Measurements from ENCODE around the gene OR10A6.

The OR10A6 gene

DNA sequence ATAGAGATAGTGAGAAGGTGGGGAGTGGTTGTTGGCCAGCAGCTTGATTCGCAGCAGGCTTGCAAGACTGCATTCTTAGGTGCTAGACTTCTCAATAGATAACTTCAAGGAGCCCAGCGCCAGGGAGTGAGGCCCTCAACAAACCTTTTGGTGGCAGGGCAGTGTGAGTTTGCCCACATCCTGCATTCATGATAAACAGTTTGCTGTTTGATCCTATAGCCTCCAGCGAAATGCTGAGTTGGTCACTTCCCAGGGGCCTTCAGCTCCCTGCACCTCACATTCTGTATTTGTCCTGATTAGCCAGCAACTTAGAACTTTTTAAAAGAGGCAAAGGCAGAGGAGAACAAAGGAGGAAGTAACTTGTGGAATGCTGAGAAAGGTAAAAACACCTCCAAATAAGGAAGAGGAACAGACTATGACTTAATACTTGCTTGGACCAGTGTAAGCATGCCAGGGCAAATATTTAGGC is 25.1 kb downstream of the OR10A6 start:
- TF ChIP-seq EZH2 (IDR thresholded peaks at IDR 0.05; ENCODE audit: borderline replicate concordance, low read depth, low read length, severe bottlenecking), result no peak
- H3K4me1 ChIP-seq (ENCODE audit: insufficient read depth, low read length), result no peaks in the 10 kb centered on the region
- H3K79me2 ChIP-seq (ENCODE audit: insufficient read depth, low read length), result no peaks in the 10 kb centered on the region
- no peaks in the 10 kb centered on the region for H4K20me1 ChIP-seq (ENCODE audit: insufficient read depth, low read length)
- H3K4me2 ChIP-seq (ENCODE audit: insufficient read depth, low read length), result no peak overlapping the region
- H3K9me3 ChIP-seq (ENCODE audit: insufficient read depth, low read length, severe bottlenecking), result no peaks in the 10 kb centered on the region
- H3K27me3 ChIP-seq (ENCODE audit: insufficient read depth, low read length, poor library complexity), result peaks cover 5% of the 10 kb centered on the region
- no peaks in the 10 kb centered on the region for H3K36me3 ChIP-seq (ENCODE audit: insufficient read depth, low read length)
- H3K9ac ChIP-seq (ENCODE audit: low read depth, low read length), result no peak overlapping the region
- H2AFZ ChIP-seq (ENCODE audit: low read depth, low read length), result no peak overlapping the region
- H3K4me3 ChIP-seq (ENCODE audit: low read depth in 1 of 2, low read length in 2 of 2), result no peak overlapping the region
- no peak overlapping the region for H3K27ac ChIP-seq (ENCODE audit: low read length)
- DNase-seq, result no peak
- no peak for ATAC-seq (ENCODE audit: insufficient read depth, low read depth)

DNA sequence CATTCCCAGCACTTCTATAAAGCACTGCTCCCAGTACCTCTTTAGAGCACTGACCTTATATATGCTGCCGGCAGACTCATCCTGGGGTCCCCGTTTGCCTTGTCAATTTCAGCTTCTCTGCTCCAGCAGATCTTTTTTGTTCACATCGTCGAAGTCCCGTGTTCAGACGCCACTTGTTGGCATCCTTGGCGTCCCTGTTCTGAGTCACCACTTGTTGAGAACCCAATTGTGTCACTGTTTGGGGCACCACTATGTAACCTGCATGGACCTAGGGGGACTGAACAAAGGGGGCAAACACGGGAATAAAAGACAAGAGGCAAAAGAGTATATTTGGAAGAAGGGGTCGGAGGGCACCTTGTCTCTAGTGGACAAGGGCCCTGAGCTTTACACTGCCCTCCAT is 25.5 kb downstream of the OR10A6 start:
- H3K27me3 ChIP-seq (ENCODE audit: insufficient read depth, low read length, poor library complexity), result peaks cover 5% of the 10 kb centered on the region
- no peak overlapping the region for H3K4me2 ChIP-seq (ENCODE audit: insufficient read depth, low read length)
- TF ChIP-seq EZH2 (IDR thresholded peaks at IDR 0.05; ENCODE audit: borderline replicate concordance, low read depth, low read length, severe bottlenecking), result no peak
- TF ChIP-seq, protein P1, sequence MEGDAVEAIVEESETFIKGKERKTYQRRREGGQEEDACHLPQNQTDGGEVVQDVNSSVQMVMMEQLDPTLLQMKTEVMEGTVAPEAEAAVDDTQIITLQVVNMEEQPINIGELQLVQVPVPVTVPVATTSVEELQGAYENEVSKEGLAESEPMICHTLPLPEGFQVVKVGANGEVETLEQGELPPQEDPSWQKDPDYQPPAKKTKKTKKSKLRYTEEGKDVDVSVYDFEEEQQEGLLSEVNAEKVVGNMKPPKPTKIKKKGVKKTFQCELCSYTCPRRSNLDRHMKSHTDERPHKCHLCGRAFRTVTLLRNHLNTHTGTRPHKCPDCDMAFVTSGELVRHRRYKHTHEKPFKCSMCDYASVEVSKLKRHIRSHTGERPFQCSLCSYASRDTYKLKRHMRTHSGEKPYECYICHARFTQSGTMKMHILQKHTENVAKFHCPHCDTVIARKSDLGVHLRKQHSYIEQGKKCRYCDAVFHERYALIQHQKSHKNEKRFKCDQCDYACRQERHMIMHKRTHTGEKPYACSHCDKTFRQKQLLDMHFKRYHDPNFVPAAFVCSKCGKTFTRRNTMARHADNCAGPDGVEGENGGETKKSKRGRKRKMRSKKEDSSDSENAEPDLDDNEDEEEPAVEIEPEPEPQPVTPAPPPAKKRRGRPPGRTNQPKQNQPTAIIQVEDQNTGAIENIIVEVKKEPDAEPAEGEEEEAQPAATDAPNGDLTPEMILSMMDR (IDR thresholded peaks at IDR 0.05; ENCODE audit: borderline replicate concordance, extremely low read depth, low read length, poor library complexity, severe bottlenecking), result no peak
- H3K4me1 ChIP-seq (ENCODE audit: insufficient read depth, low read length), result no peaks in the 10 kb centered on the region
- H4K20me1 ChIP-seq (ENCODE audit: insufficient read depth, low read length), result no peaks in the 10 kb centered on the region
- DNase-seq (no peak), ATAC-seq (ENCODE audit: insufficient read depth, low read depth) (no peak)
- H3K27ac ChIP-seq (ENCODE audit: low read length), result no peak overlapping the region
- no peaks in the 10 kb centered on the region for H3K9me3 ChIP-seq (ENCODE audit: insufficient read depth, low read length, severe bottlenecking)
- H3K36me3 ChIP-seq (ENCODE audit: insufficient read depth, low read length), result no peaks in the 10 kb centered on the region
- H3K4me3 ChIP-seq (ENCODE audit: low read depth in 1 of 2, low read length in 2 of 2), result no peak overlapping the region
- H3K9ac ChIP-seq (ENCODE audit: low read depth, low read length), result no peak overlapping the region
- no peak overlapping the region for H2AFZ ChIP-seq (ENCODE audit: low read depth, low read length)
- H3K79me2 ChIP-seq (ENCODE audit: insufficient read depth, low read length), result no peaks in the 10 kb centered on the region

DNA sequence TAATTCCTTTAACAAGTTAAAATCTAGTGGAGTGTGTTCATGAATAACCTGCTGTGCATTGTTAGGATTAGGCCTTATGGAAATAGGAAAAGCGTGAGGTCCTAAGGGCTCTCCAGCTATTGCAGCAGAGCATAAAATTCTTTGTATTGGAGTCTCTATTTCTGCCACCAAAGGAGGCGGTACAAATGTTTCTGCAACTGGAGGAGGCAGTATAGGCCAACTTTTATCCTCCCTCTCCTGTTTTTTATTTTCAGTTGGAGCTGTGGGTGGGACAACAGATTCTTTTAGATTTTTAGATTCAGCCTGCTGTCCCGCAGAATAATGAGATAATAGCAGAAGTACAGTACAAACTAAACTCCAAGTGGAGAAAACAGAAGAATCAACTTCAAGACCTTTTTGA is 26.2 kb downstream of the OR10A6 start:
- no peak for ATAC-seq (ENCODE audit: insufficient read depth, low read depth)
- TF ChIP-seq, protein P1 (IDR thresholded peaks at IDR 0.05; ENCODE audit: borderline replicate concordance, extremely low read depth, low read length, poor library complexity, severe bottlenecking), result no peak
- no peak for TF ChIP-seq EZH2 (IDR thresholded peaks at IDR 0.05; ENCODE audit: borderline replicate concordance, low read depth, low read length, severe bottlenecking)
- H3K4me1 ChIP-seq (ENCODE audit: insufficient read depth, low read length), result no peaks in the 10 kb centered on the region
- no peak overlapping the region for H3K27ac ChIP-seq (ENCODE audit: low read length)
- H3K4me3 ChIP-seq (ENCODE audit: low read depth in 1 of 2, low read length in 2 of 2), result no peak overlapping the region
- H4K20me1 ChIP-seq (ENCODE audit: insufficient read depth, low read length), result no peaks in the 10 kb centered on the region
- no peak overlapping the region for H3K4me2 ChIP-seq (ENCODE audit: insufficient read depth, low read length)
- no peak overlapping the region for H3K9ac ChIP-seq (ENCODE audit: low read depth, low read length)
- no peaks in the 10 kb centered on the region for H3K9me3 ChIP-seq (ENCODE audit: insufficient read depth, low read length, severe bottlenecking)
- no peaks in the 10 kb centered on the region for H3K79me2 ChIP-seq (ENCODE audit: insufficient read depth, low read length)
- H2AFZ ChIP-seq (ENCODE audit: low read depth, low read length), result no peak overlapping the region
- H3K27me3 ChIP-seq (ENCODE audit: insufficient read depth, low read length, poor library complexity), result peaks cover 5% of the 10 kb centered on the region
- no peak for DNase-seq
- H3K36me3 ChIP-seq (ENCODE audit: insufficient read depth, low read length), result no peaks in the 10 kb centered on the region

DNA sequence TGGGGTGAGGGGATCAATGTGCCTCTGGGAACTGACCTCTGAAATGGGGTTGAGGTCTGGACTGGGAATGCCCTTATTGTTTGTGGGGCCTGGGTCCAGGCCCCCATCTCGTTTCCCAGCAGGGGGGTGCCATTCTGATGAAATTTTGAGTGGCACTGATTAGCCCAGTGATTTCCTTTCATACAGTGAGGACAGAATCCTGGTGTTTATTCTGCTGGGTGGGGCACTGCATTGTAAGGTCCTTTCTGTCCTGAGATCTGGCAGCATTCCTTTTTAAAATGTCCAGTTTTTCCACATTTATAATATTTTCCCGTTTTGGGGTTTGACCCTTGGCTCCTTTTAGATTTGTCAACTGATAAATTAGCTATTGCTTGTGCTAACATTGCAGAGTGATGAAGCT is 27.1 kb downstream of the OR10A6 start:
- no peak for DNase-seq
- Histone ChIP-seq H3K9me3 (ENCODE audit: insufficient read depth, low read length, severe bottlenecking) (no peaks in the 10 kb centered on the region), H3K36me3 (ENCODE audit: insufficient read depth, low read length) (no peaks in the 10 kb centered on the region), H3K9ac (ENCODE audit: low read depth, low read length) (no peak overlapping the region), H3K79me2 (ENCODE audit: insufficient read depth, low read length) (no peaks in the 10 kb centered on the region), H3K4me2 (ENCODE audit: insufficient read depth, low read length) (no peak overlapping the region), H3K27me3 (ENCODE audit: insufficient read depth, low read length, poor library complexity) (peaks cover 5% of the 10 kb centered on the region), H2AFZ (ENCODE audit: low read depth, low read length) (no peak overlapping the region), H3K4me3 (ENCODE audit: low read depth in 1 of 2, low read length in 2 of 2) (no peak overlapping the region), H4K20me1 (ENCODE audit: insufficient read depth, low read length) (no peaks in the 10 kb centered on the region), H3K4me1 (ENCODE audit: insufficient read depth, low read length) (no peaks in the 10 kb centered on the region), H3K27ac (ENCODE audit: low read length) (no peak overlapping the region)
- ATAC-seq (ENCODE audit: insufficient read depth, low read depth), result no peak
- TF ChIP-seq, protein P1 (IDR thresholded peaks at IDR 0.05; ENCODE audit: borderline replicate concordance, extremely low read depth, low read length, poor library complexity, severe bottlenecking), result no peak
- TF ChIP-seq EZH2 (IDR thresholded peaks at IDR 0.05; ENCODE audit: borderline replicate concordance, low read depth, low read length, severe bottlenecking), result no peak

Data from DND-41 (cell line).